ENCODE results near the gene RHOJ. TPM values are rescaled to one million over a fixed set of nuclear protein-coding genes. Genes with fewer than 3 reads are reported as not detected.

Gene RHOJ
- total RNA-seq, 2 donors from 2014 or later, result not detected

DNA sequence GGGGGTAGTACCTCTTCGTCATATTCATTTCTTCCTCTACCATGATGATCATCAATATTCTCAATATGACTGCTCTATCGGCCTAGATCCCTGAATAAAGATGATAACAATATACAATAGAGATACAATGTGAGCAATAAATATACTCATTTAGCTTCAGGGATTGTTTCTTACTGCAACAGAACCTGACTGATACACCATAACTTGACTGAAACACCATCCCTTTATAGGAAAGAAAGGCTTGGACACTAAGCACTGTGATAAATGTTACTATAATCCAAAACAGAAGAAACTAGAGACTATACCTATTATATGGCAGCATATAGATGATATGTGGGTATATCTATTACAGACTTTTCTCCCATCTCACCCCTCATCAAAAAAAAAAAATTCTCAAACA lies 1.2 kb upstream of the RHOJ start:
- no peaks in the 10 kb centered on the region for H3K27me3 ChIP-seq (ENCODE audit: control insufficient read depth, insufficient read depth, low read length, poor library complexity, severe bottlenecking)
- H3K36me3 Mint-ChIP-seq (ENCODE audit: low read depth), result no peaks in the 10 kb centered on the region
- no peak overlapping the region for H3K4me3 ChIP-seq (ENCODE audit: low read length)
- H3K36me3 ChIP-seq (ENCODE audit: control insufficient read depth, insufficient read depth, low read length), result no peaks in the 10 kb centered on the region
- H3K4me3 Mint-ChIP-seq, result no peak overlapping the region
- DNase-seq, result no peak
- H3K9ac ChIP-seq (ENCODE audit: extremely low read depth, low read length, poor library complexity, severe bottlenecking), result no peak overlapping the region
- H3K4me1 ChIP-seq (ENCODE audit: control insufficient read depth, insufficient read depth, low read length), result peaks cover 5% of the 10 kb centered on the region
- H3K9me3 ChIP-seq (ENCODE audit: control insufficient read depth, low read length), result no peaks in the 10 kb centered on the region
- no peak overlapping the region for H3K27ac Mint-ChIP-seq
- TF ChIP-seq, protein P1, sequence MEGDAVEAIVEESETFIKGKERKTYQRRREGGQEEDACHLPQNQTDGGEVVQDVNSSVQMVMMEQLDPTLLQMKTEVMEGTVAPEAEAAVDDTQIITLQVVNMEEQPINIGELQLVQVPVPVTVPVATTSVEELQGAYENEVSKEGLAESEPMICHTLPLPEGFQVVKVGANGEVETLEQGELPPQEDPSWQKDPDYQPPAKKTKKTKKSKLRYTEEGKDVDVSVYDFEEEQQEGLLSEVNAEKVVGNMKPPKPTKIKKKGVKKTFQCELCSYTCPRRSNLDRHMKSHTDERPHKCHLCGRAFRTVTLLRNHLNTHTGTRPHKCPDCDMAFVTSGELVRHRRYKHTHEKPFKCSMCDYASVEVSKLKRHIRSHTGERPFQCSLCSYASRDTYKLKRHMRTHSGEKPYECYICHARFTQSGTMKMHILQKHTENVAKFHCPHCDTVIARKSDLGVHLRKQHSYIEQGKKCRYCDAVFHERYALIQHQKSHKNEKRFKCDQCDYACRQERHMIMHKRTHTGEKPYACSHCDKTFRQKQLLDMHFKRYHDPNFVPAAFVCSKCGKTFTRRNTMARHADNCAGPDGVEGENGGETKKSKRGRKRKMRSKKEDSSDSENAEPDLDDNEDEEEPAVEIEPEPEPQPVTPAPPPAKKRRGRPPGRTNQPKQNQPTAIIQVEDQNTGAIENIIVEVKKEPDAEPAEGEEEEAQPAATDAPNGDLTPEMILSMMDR (conservative IDR thresholded peaks at IDR 0.05), result no peak
- no peaks in the 10 kb centered on the region for H3K4me1 Mint-ChIP-seq
- 100% methylated on average over 1 of the region's 2 CpGs; no CpG with 5 or more reads in 1 of the 2 experiments for WGBS, 2 experiments (ENCODE audit: insufficient coverage in 1 of 2, insufficient read length in 1 of 2)
- H3K27ac ChIP-seq (ENCODE audit: low read depth, low read length), result no peak overlapping the region
- peaks cover 5% of the 10 kb centered on the region for H3K27me3 Mint-ChIP-seq (ENCODE audit: insufficient read depth)
- H3K9me3 Mint-ChIP-seq, result no peaks in the 10 kb centered on the region

DNA sequence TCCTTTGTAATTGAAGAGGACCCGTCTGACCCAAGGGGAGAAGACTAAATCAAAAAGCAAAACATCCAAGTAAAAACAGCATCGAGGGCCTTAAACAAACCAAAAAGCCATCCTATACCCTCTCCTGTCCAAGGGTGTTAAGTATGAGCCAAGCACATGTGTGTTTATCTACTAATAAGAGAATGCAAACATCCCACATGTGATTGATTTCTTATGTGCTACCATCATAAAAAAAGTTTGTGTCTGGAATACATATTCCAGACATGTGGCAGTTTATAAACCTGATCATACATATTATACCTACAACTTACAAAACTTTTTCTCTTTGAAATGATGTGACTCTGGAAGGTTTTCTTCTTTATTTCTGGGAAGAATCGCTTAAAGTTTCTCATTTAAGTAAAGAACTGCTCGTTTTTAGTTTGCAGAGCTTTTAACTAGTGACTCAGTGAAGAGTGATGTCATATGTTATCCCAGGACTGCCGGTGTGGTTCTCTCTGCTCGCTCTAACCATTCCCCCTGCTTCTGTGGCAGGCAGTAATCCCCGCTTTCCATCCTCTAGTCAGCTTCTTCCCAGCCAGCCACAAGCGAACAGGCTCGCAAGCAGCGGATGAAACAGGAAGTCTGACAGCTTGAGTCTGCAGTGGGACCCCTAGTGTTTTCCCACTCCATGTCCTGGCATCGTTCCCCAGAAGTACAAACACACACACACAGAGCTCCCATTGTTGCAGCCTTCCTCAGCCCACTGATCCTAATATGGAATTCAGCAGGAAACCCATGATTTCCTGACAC lies 431 bp upstream of the RHOJ start:
- H3K27ac ChIP-seq (ENCODE audit: low read depth, low read length), result peak overlapping the region; percentile 74
- Mint-ChIP-seq H3K9me3 (no peaks in the 10 kb centered on the region), H3K36me3 (ENCODE audit: low read depth) (no peaks in the 10 kb centered on the region), H3K4me3 (no peak overlapping the region), H3K27ac (no peak overlapping the region), H3K27me3 (ENCODE audit: insufficient read depth) (peaks cover 5% of the 10 kb centered on the region), H3K4me1 (no peaks in the 10 kb centered on the region)
- no peak overlapping the region for H3K9ac ChIP-seq (ENCODE audit: extremely low read depth, low read length, poor library complexity, severe bottlenecking)
- TF ChIP-seq, protein P1 (conservative IDR thresholded peaks at IDR 0.05), result no peak
- peak overlapping the region; percentile 68 for H3K4me3 ChIP-seq (ENCODE audit: low read length)
- H3K36me3 ChIP-seq (ENCODE audit: control insufficient read depth, insufficient read depth, low read length), result no peaks in the 10 kb centered on the region
- 8 to 28% methylated on average over 4 to 11 of the region's 11 CpGs for WGBS, 2 experiments (ENCODE audit: insufficient coverage in 1 of 2, insufficient read length in 1 of 2)
- peaks cover 5% of the 10 kb centered on the region for H3K4me1 ChIP-seq (ENCODE audit: control insufficient read depth, insufficient read depth, low read length)
- no peaks in the 10 kb centered on the region for H3K9me3 ChIP-seq (ENCODE audit: control insufficient read depth, low read length)
- peak; percentile 87 for DNase-seq
- no peaks in the 10 kb centered on the region for H3K27me3 ChIP-seq (ENCODE audit: control insufficient read depth, insufficient read depth, low read length, poor library complexity, severe bottlenecking)

DNA sequence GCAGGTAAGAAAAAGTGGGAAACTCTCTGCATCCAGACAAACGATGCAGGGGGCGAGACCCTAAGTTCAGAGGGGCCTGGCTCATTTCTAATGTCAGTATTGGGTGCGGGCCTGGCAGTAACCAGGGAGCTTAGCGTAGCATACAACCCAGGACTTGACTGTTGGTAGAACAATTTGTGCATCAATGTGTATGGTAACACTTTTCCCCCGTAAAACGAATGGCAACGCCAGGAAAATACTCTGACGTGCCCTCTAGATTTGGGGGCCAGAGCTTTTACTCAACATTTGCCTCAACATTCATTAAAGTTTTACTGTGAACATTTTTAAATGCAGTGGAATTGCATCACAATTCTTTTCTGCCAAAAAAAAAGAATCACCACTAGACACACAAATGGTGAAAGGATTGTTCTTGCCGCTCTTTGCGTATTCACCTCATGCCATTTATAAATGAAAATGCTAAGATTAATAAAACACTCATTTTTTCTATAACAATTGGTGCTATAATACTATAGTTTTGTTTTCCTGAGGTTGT lies 867 bp downstream of the RHOJ start:
- peak overlapping the region; percentile 74 for H3K27ac ChIP-seq (ENCODE audit: low read depth, low read length)
- H3K4me1 ChIP-seq (ENCODE audit: control insufficient read depth, insufficient read depth, low read length), result peaks cover 5% of the 10 kb centered on the region
- no peaks in the 10 kb centered on the region for H3K27me3 ChIP-seq (ENCODE audit: control insufficient read depth, insufficient read depth, low read length, poor library complexity, severe bottlenecking)
- TF ChIP-seq, protein P1 (conservative IDR thresholded peaks at IDR 0.05), result no peak
- H3K4me3 ChIP-seq (ENCODE audit: low read length), result no peak overlapping the region
- Mint-ChIP-seq H3K36me3 (ENCODE audit: low read depth) (no peaks in the 10 kb centered on the region), H3K4me3 (no peak overlapping the region), H3K4me1 (no peaks in the 10 kb centered on the region), H3K27ac (no peak overlapping the region), H3K9me3 (no peaks in the 10 kb centered on the region), H3K27me3 (ENCODE audit: insufficient read depth) (peaks cover 5% of the 10 kb centered on the region)
- DNase-seq, result no peak
- no peaks in the 10 kb centered on the region for H3K9me3 ChIP-seq (ENCODE audit: control insufficient read depth, low read length)
- H3K36me3 ChIP-seq (ENCODE audit: control insufficient read depth, insufficient read depth, low read length), result no peaks in the 10 kb centered on the region
- WGBS, 2 experiments (ENCODE audit: insufficient coverage in 1 of 2, insufficient read length in 1 of 2), result 82 to 92% methylated on average over 4 to 9 of the region's 10 CpGs
- H3K9ac ChIP-seq (ENCODE audit: extremely low read depth, low read length, poor library complexity, severe bottlenecking), result no peak overlapping the region
